GM12878 (cell line): ENCODE data around the gene AEBP1.
A peak's percentile ranks its signal among the peaks of the same experiment; 100 is the strongest.

Experiments used
- POLR2A ChIP-seq: IDR thresholded peaks from 2 replicates; pipeline ENCODE4 v1.6.1; 2011; ENCODE audit warnings: low read depth, mild to moderate bottlenecking, low read length
- POLR2AphosphoS2 ChIP-seq: IDR thresholded peaks from 2 replicates; pipeline ENCODE4 v1.6.1; 2011; ENCODE audit warnings: low read depth, mild to moderate bottlenecking, low read length, improper control_type of control experiment, moderate library complexity

DNA sequence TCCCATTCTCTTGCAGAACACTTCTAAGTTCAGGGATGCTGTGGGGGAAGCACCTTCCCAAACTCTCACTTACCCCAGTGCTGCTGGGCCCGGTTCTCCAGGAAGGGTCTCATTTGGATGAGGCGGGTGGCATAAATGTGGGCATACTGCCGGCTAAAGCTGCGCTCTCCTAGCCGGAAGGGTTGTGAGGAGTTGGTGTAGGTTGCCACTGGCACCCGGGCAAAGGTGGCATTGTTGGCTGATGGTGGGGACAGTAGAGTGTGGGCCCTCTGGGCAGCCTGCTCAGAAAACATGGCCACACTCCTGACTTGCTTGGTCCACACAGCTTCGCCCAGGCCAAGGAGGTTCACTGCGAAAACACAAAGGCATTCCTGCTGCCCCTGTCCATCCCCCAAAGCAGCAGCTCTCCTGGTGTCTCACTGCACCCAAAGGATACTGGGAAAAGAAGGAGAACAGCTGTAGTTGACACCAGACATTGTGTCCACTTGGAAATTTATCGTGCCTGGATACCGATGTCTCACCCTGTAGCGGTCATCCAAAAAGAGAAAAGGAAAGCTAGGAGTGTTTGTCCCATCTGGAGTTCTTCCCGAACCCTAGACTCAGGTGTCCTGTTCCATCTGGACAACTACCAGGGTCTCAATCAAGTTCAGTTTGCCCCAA lies 17.7 kb downstream of the AEBP1 start:
- TF ChIP-seq POLR2A (0 out of 2 replicates have a peak, but pooled peaks have one; percentile 21), POLR2AphosphoS2 (no peak)
